Vagina (tissue), 2 donors: ENCODE results near the gene FLT1.

Source experiments
- CTCF ChIP-seq, 3 experiments: fragments of 450-650 bp in 2 of 3; fragments of 200-600 bp in 1 of 3; sonication (generic) in 1 of 3; IDR thresholded peaks; one replicate each; pipeline ENCODE4 v1.5.1; 2017 to 2019; ENCODE audit warnings: antibody characterized with exemption in 3 of 3, mild to moderate bottlenecking in 2 of 3, moderate library complexity in 2 of 3
- POLR2A ChIP-seq, 2 donors: fragments of 450-650 bp; IDR thresholded peaks; one replicate each; pipeline ENCODE4 v1.6.1; 2017; ENCODE audit warnings: antibody characterized with exemption in 2 of 2, mild to moderate bottlenecking in 2 of 2, moderate library complexity in 2 of 2

GRCh38 chr13:28434926-28435325, 60.0 kb downstream of the FLT1 start:
- TF ChIP-seq CTCF (IDR thresholded peaks at IDR 0.05), result no peak
- no peak for TF ChIP-seq POLR2A (IDR thresholded peaks at IDR 0.05)
